GM18505 (cell line): ENCODE data around the gene DHFR2.

Experiments used
- ATAC-seq: cut with Tn5 transposase; IDR thresholded peaks from one replicate; pipeline ENCODE4 v1.9.1; 2021; ENCODE audit not compliant: unreplicated experiment
- POLR2A ChIP-seq: IDR thresholded peaks from 4 replicates; pipeline ENCODE4 v1.6.1; 2011; ENCODE audit warnings: borderline replicate concordance; ENCODE audit not compliant: insufficient read depth, insufficient read length; ENCODE audit errors: extremely low read depth

Gene DHFR2

DNA sequence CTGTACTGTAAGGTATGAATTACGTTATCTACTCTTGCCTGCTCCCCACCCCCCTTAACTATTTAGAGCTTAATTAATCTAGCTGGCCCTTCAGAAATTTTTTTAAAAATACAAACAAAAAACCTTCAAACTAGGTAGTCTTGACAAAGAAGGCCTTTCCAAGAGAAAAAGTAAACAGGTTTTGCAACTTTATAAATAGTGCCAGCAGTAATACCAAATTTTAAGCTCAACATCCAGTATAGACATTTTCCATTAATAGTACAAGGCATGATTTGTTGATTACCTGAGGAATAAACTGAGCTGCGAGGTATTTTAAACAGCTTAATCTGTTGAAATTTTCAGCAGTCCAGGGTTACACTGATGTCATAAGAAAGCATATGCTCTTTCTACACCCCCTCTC is 54.5 kb downstream of the DHFR2 start:
- no peak for TF ChIP-seq POLR2A
- ATAC-seq: no peak
